Thyroid gland (tissue), 4 donors: ENCODE results near the gene HLCS.

Experiments
- CTCF ChIP-seq, 6 experiments: fragments of 200-600 bp in 3 of 6; fragments of 450-650 bp in 3 of 6; sonication (generic) in 3 of 6; IDR thresholded peaks; one replicate each; pipeline ENCODE4 v1.5.1; 2016 to 2019; ENCODE audit warnings: antibody characterized with exemption in 6 of 6, mild to moderate bottlenecking in 2 of 6, inconsistent platforms in 1 of 6, moderate library complexity in 1 of 6
- POLR2A ChIP-seq, 2 donors: fragments of 450-650 bp; IDR thresholded peaks; one replicate each; pipeline ENCODE4 v1.6.1; 2017; ENCODE audit warnings: antibody characterized with exemption in 2 of 2, mild to moderate bottlenecking in 2 of 2, moderate library complexity in 1 of 2

DNA sequence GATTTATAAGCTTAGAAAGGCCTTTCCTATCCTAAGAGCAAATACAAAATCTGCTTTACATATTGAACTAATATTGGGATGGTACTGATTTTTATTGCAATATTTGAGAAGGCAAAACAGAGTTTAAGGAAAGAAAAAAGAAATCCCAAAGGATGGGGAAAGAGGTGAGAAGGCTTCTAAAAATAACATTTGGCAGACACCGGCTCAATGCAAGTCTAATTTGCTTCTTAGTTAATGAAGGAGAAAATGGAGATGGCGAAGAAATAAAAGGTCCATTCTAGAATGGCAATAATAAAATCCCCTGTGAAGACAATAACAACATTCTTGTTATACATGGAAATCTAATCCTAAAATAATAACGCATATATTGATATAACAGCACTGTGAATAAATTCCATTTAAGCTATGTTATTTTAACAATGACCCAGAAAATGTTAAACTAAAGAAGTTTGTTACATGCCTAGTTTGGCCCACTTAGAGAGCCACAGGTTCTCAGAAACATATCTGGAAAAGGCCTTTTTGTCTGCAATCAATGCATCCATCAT lies 117.7 kb downstream of the HLCS start:
- TF ChIP-seq CTCF (IDR thresholded peaks at IDR 0.05), result no peak
- TF ChIP-seq POLR2A (IDR thresholded peaks at IDR 0.05), result no peak
